B cell (primary cell): ENCODE measurements around the gene KCNJ16. TPM values are rescaled to one million over a fixed set of nuclear protein-coding genes. Genes with fewer than 3 reads are reported as not detected.

Experiments used
- ATAC-seq: fragments of 200-7000 bp; cut with Tn5 transposase; one replicate; pipeline ENCODE4 v1.10.0; 2021; ENCODE audit warnings: low read depth, mild to moderate bottlenecking, moderate number of reproducible peaks, moderate library complexity
- CTCF ChIA-PET: fragments of 350-600 bp; sonication (Branson Sonifier 250); formaldehyde crosslinking; loops from one replicate; lab custom pipeline; 2021; ENCODE audit warnings: antibody characterized with exemption, inconsistent platforms; lab: Charles Lee
- POLR2A ChIA-PET: fragments of 350-600 bp; sonication (Branson Sonifier 250); formaldehyde crosslinking; loops from one replicate; lab custom pipeline; 2021; ENCODE audit warnings: antibody characterized with exemption; lab: Charles Lee
- DNase-seq: peaks from one replicate; pipeline ENCODE4 v3.0.0; 2013
- H2AFZ ChIP-seq: 2 replicates; pipeline ENCODE4 v1.6.1; 2012; ENCODE audit warnings: mild to moderate bottlenecking, low read depth, low read length; ENCODE audit not compliant: insufficient read depth, poor library complexity, severe bottlenecking
- H3K27ac ChIP-seq, 2 donors: 1 replicate in 1 of 2; 2 replicates in 1 of 2; pipeline ENCODE4 v1.5.1; 2012 to 2013; ENCODE audit warnings: low read length in 2 of 2, mild to moderate bottlenecking in 2 of 2, moderate library complexity in 1 of 2
- H3K27me3 ChIP-seq, 4 experiments: fragments of 200-600 bp in 1 of 4; sonication (generic) in 1 of 4; replicated peaks in 1 of 4; 1 replicate in 2 of 4; 2 replicates in 2 of 4; pipeline versions ENCODE4 v1.6.1 to v1.7.0; 2013 to 2016; ENCODE audit warnings: low read length in 3 of 4, mild to moderate bottlenecking in 2 of 4, mixed read lengths in 1 of 4, moderate library complexity in 1 of 4; ENCODE audit not compliant: insufficient read depth in 4 of 4, control insufficient read depth in 3 of 4; ENCODE audit errors: control extremely low read depth in 1 of 4
- H3K36me3 ChIP-seq, 2 experiments: replicated peaks in 1 of 2; 1 replicate in 1 of 2; 2 replicates in 1 of 2; pipeline versions ENCODE4 v1.6.1 to v1.7.1; 2013; ENCODE audit warnings: low read length in 1 of 2; ENCODE audit not compliant: insufficient read depth in 2 of 2, control insufficient read depth in 1 of 2; ENCODE audit errors: control extremely low read depth in 1 of 2, extremely low read depth in 1 of 2
- H3K4me1 ChIP-seq, 2 donors: fragments of 200-600 bp in 1 of 2; sonication (generic) in 1 of 2; 1 replicate in 1 of 2; 2 replicates in 1 of 2; pipeline versions ENCODE4 v1.5.1 to v1.6.1; 2013 to 2017; ENCODE audit warnings: low read length in 2 of 2; ENCODE audit not compliant: control insufficient read depth in 2 of 2, insufficient read depth in 2 of 2
- H3K4me2 ChIP-seq: replicated peaks from 2 replicates; pipeline ENCODE3; 2012; ENCODE audit warnings: mild to moderate bottlenecking, low read depth, low read length; ENCODE audit not compliant: poor library complexity, severe bottlenecking
- H3K4me3 ChIP-seq, 5 experiments: fragments of 200-600 bp in 1 of 5; sonication (generic) in 1 of 5; 1 replicate in 3 of 5; 2 replicates in 2 of 5; pipeline versions ENCODE4 v1.5.1 to v1.7.0; 2011 to 2016; ENCODE audit warnings: low read length in 4 of 5, mild to moderate bottlenecking in 4 of 5, low read depth in 2 of 5, control low read depth in 1 of 5, moderate library complexity in 1 of 5; ENCODE audit not compliant: insufficient read depth in 1 of 5; ENCODE audit errors: control extremely low read depth in 1 of 5, extremely low read depth in 1 of 5
- H3K79me2 ChIP-seq: fragments of 200-600 bp; sonication (generic); one replicate; pipeline ENCODE4 v1.6.0; 2016; ENCODE audit warnings: low read length; ENCODE audit not compliant: control insufficient read depth, insufficient read depth
- H3K9ac ChIP-seq: fragments of 200-600 bp; sonication (generic); 2 replicates; pipeline ENCODE4 v1.6.1; 2017; ENCODE audit warnings: mild to moderate bottlenecking, low read length, moderate library complexity
- H3K9me3 ChIP-seq, 3 donors: one replicate each; pipeline versions ENCODE4 v1.6.1 to v1.7.1; 2013; ENCODE audit warnings: low read length in 2 of 3; ENCODE audit not compliant: control insufficient read depth in 2 of 3, insufficient read depth in 1 of 3; ENCODE audit errors: control extremely low read depth in 1 of 3
- H4K20me1 ChIP-seq: 2 replicates; pipeline ENCODE4 v1.6.0; 2012; ENCODE audit warnings: mild to moderate bottlenecking, low read length; ENCODE audit not compliant: insufficient read depth, control insufficient read depth, poor library complexity, severe bottlenecking
- H3K27ac Mint-ChIP-seq: one replicate; pipeline ENCODE4 v1.8.0; 2021; ENCODE audit warnings: mixed read lengths
- H3K27me3 Mint-ChIP-seq: one replicate; pipeline ENCODE4 v1.8.0; 2021; ENCODE audit warnings: mixed read lengths
- H3K4me1 Mint-ChIP-seq: one replicate; pipeline ENCODE4 v1.8.0; 2021; ENCODE audit warnings: mixed read lengths
- H3K4me3 Mint-ChIP-seq: one replicate; pipeline ENCODE4 v1.8.0; 2021; ENCODE audit warnings: mixed read lengths
- H3K9me3 Mint-ChIP-seq: one replicate; pipeline ENCODE4 v1.8.0; 2022; ENCODE audit warnings: mixed read lengths; ENCODE audit not compliant: insufficient read depth
- CTCF ChIP-seq: fragments of 200-600 bp; IDR thresholded peaks from one replicate; pipeline ENCODE4 v1.8.0; 2022; ENCODE audit warnings: antibody characterized with exemption, mild to moderate bottlenecking
- EZH2 ChIP-seq: IDR thresholded peaks from 2 replicates; pipeline ENCODE4 v1.6.1; 2012; ENCODE audit warnings: borderline replicate concordance, low read depth, mild to moderate bottlenecking, moderate library complexity, low read length; ENCODE audit not compliant: insufficient read depth, poor library complexity, severe bottlenecking
- whole genome bisulfite sequencing: methylation state at CpG from one replicate; pipeline ENCODE4 v1.1.5; 2013; ENCODE audit warnings: missing lambda C conversion rate; ENCODE audit not compliant: insufficient coverage; 5-methylcytosine and 5-hydroxymethylcytosine counted together
- intact Hi-C: fragments of 100-400 bp; cut with micrococcal nuclease; formaldehyde crosslinking; loops from one replicate; pipeline ENCODE4 v1.10.0; 2022
- polyA plus RNA-seq: library from polyadenylated mRNA; depleted of rRNA; stranded (reverse); fragments of >200 nt; gene quantifications from 2 replicates; pipeline ENCODE4 v1.2.3, GENCODE V29; 2012
- total RNA-seq, 2 donors: library from RNA; stranded (reverse); fragments of 120-200 nt in 1 of 2; gene quantifications; 1 replicate in 1 of 2; 2 replicates in 1 of 2; pipeline versions ENCODE4 v1.2.3 to v1.2.4, GENCODE V29; 2013 to 2022

KCNJ16 gene
- total and polyA plus RNA-seq, 2 donors (not counting 1 experiment from before 2014, with no cell fraction given): not detected

- POLR2A ChIA-PET: no interaction called here
- Histone ChIP-seq H3K9me3 (peaks cover 0 to 4% (median 0%) of the 10 kb centered on the region in 3 donors), H3K4me2 (no peak overlapping the region), H3K27me3 (no peaks in the 10 kb centered on the region), H4K20me1 (no peaks in the 10 kb centered on the region), H3K36me3 (no peaks in the 10 kb centered on the region), H3K79me2 (no peaks in the 10 kb centered on the region), H3K4me1 (no peaks in the 10 kb centered on the region), H3K27ac (no peak overlapping the region), H2AFZ (no peak overlapping the region), H3K9ac (no peak overlapping the region), H3K4me3 (no peak overlapping the region)
- ATAC-seq (no peak), DNase-seq (no peak)
- no peak overlapping the region for H3K4me3 Mint-ChIP-seq
- WGBS: 75% methylated on average over 2 of the region's 3 CpGs
- intact Hi-C loops: no loop called here
- peaks cover 7% of the 10 kb centered on the region for H3K27me3 Mint-ChIP-seq
- no peaks in the 10 kb centered on the region for H3K9me3 Mint-ChIP-seq
- H3K27ac Mint-ChIP-seq: no peak overlapping the region
- no peaks in the 10 kb centered on the region for H3K4me1 Mint-ChIP-seq
- no peak for TF ChIP-seq EZH2
- TF ChIP-seq CTCF: no peak
- CTCF ChIA-PET: no interaction called here
Observed at GRCh38 chr17:70130289-70130688, 55.3 kb downstream of the KCNJ16 start.

- no peak overlapping the region for H3K27ac ChIP-seq
Observed at GRCh38 chr17:70132505-70132904, 57.5 kb downstream of the KCNJ16 start.

More at GRCh38 chr17:70132505-70132904, 57.5 kb downstream of the KCNJ16 start:
- POLR2A ChIA-PET: no interaction called here
- no peaks in the 10 kb centered on the region for H3K9me3 Mint-ChIP-seq
- no peaks in the 10 kb centered on the region for H3K79me2 ChIP-seq
- ATAC-seq (no peak), DNase-seq (no peak)
- H3K4me3 Mint-ChIP-seq: no peak overlapping the region
- peaks cover 6% of the 10 kb centered on the region for H3K4me1 Mint-ChIP-seq
- no peaks in the 10 kb centered on the region for H3K36me3 ChIP-seq
- H4K20me1 ChIP-seq: no peaks in the 10 kb centered on the region
- intact Hi-C loops: no loop called here
- CTCF ChIA-PET: no interaction called here
- no peak overlapping the region for H3K9ac ChIP-seq
- no peak overlapping the region for H3K27ac Mint-ChIP-seq
- peaks cover 7% of the 10 kb centered on the region for H3K27me3 Mint-ChIP-seq
- no peak overlapping the region for H2AFZ ChIP-seq
- peaks cover 0 to 4% (median 0%) of the 10 kb centered on the region in 3 donors for H3K9me3 ChIP-seq
- H3K4me3 ChIP-seq: no peak overlapping the region
- TF ChIP-seq EZH2 (no peak), CTCF (no peak)
- H3K4me2 ChIP-seq: no peak overlapping the region
- H3K4me1 ChIP-seq: peaks cover 0 to 5% of the 10 kb centered on the region in 2 donors
- H3K27me3 ChIP-seq: no peaks in the 10 kb centered on the region
- 100% methylated on average over 4 of the region's 11 CpGs for WGBS
